ENCODE results near the gene ST3GAL2.
"Not testable (repeated sequence)": the region's sequence is repeated elsewhere in the genome, so short reads cannot be mapped to it uniquely, and the experiment has no call there.

Gene ST3GAL2

GRCh38 chr16:70349783-70350182 lies 89.1 kb downstream of the ST3GAL2 start:
- TF ChIP-seq SPI1 (IDR thresholded peaks at IDR 0.05; ENCODE audit: low read depth, low read length) (no peak), POLR2AphosphoS5 (IDR thresholded peaks at IDR 0.05; ENCODE audit: low read depth, low read length) (no peak), POU2F2 (IDR thresholded peaks at IDR 0.05; ENCODE audit: low read depth, low read length) (no peak), PAX5 (IDR thresholded peaks at IDR 0.05; ENCODE audit: insufficient read depth, low read length, severe bottlenecking) (no peak), POLR2A (IDR thresholded peaks at IDR 0.05; ENCODE audit: low read depth, low read length) (no peak), TAF1 (IDR thresholded peaks at IDR 0.05; ENCODE audit: low read depth, low read length) (no peak)
- FAIRE-seq (no peak), DNase-seq (ENCODE audit: insufficient read length, low spot score) (no peak)

- FAIRE-seq: no peak
- no peak for DNase-seq (ENCODE audit: insufficient read length, low spot score)
- TF ChIP-seq PAX5 (IDR thresholded peaks at IDR 0.05; ENCODE audit: insufficient read depth, low read length, severe bottlenecking): no peak
- TF ChIP-seq POU2F2 (IDR thresholded peaks at IDR 0.05; ENCODE audit: low read depth, low read length): no peak
- no peak for TF ChIP-seq SPI1 (IDR thresholded peaks at IDR 0.05; ENCODE audit: low read depth, low read length)
- TF ChIP-seq POLR2A (IDR thresholded peaks at IDR 0.05; ENCODE audit: low read depth, low read length): no peak
- TF ChIP-seq POLR2AphosphoS5 (IDR thresholded peaks at IDR 0.05; ENCODE audit: low read depth, low read length): no peak
- TF ChIP-seq TAF1 (IDR thresholded peaks at IDR 0.05; ENCODE audit: low read depth, low read length): no peak
Observed at GRCh38 chr16:70348991-70349390, 89.9 kb downstream of the ST3GAL2 start.

GRCh38 chr16:70345840-70346239 lies 93.1 kb downstream of the ST3GAL2 start:
- FAIRE-seq: no peak
- TF ChIP-seq POLR2A (IDR thresholded peaks at IDR 0.05; ENCODE audit: low read depth, low read length) (no peak), TAF1 (IDR thresholded peaks at IDR 0.05; ENCODE audit: low read depth, low read length) (no peak), SPI1 (IDR thresholded peaks at IDR 0.05; ENCODE audit: low read depth, low read length) (no peak), POU2F2 (IDR thresholded peaks at IDR 0.05; ENCODE audit: low read depth, low read length) (no peak), POLR2AphosphoS5 (IDR thresholded peaks at IDR 0.05; ENCODE audit: low read depth, low read length) (no peak), PAX5 (IDR thresholded peaks at IDR 0.05; ENCODE audit: insufficient read depth, low read length, severe bottlenecking) (no peak)
- no peak for DNase-seq (ENCODE audit: insufficient read length, low spot score)

- TF ChIP-seq TAF1 (IDR thresholded peaks at IDR 0.05; ENCODE audit: low read depth, low read length) (no peak), POU2F2 (IDR thresholded peaks at IDR 0.05; ENCODE audit: low read depth, low read length) (no peak), PAX5 (IDR thresholded peaks at IDR 0.05; ENCODE audit: insufficient read depth, low read length, severe bottlenecking) (no peak), POLR2AphosphoS5 (IDR thresholded peaks at IDR 0.05; ENCODE audit: low read depth, low read length) (no peak), SPI1 (IDR thresholded peaks at IDR 0.05; ENCODE audit: low read depth, low read length) (no peak), POLR2A (IDR thresholded peaks at IDR 0.05; ENCODE audit: low read depth, low read length) (no peak)
- FAIRE-seq (no peak), DNase-seq (ENCODE audit: insufficient read length, low spot score) (no peak)
Observed at GRCh38 chr16:70342016-70342415, 96.9 kb downstream of the ST3GAL2 start.

GRCh38 chr16:70341600-70341999 lies 97.3 kb downstream of the ST3GAL2 start:
- no peak for FAIRE-seq
- DNase-seq (ENCODE audit: insufficient read length, low spot score): no peak

GRCh38 chr16:70337814-70338213 lies 101.1 kb downstream of the ST3GAL2 start:
- FAIRE-seq: no peak
- no peak for DNase-seq (ENCODE audit: insufficient read length, low spot score)
- no peak for TF ChIP-seq POLR2AphosphoS5 (IDR thresholded peaks at IDR 0.05; ENCODE audit: low read depth, low read length)
- no peak for TF ChIP-seq POLR2A (IDR thresholded peaks at IDR 0.05; ENCODE audit: low read depth, low read length)
- no peak for TF ChIP-seq POU2F2 (IDR thresholded peaks at IDR 0.05; ENCODE audit: low read depth, low read length)
- TF ChIP-seq PAX5 (IDR thresholded peaks at IDR 0.05; ENCODE audit: insufficient read depth, low read length, severe bottlenecking): no peak
- TF ChIP-seq SPI1 (IDR thresholded peaks at IDR 0.05; ENCODE audit: low read depth, low read length): no peak
- TF ChIP-seq TAF1 (IDR thresholded peaks at IDR 0.05; ENCODE audit: low read depth, low read length): no peak

More at GRCh38 chr16:70341600-70341999, 97.3 kb downstream of the ST3GAL2 start:
- TF ChIP-seq SPI1 (IDR thresholded peaks at IDR 0.05; ENCODE audit: low read depth, low read length) (no peak), TAF1 (IDR thresholded peaks at IDR 0.05; ENCODE audit: low read depth, low read length) (no peak), POU2F2 (IDR thresholded peaks at IDR 0.05; ENCODE audit: low read depth, low read length) (no peak), POLR2A (IDR thresholded peaks at IDR 0.05; ENCODE audit: low read depth, low read length) (no peak), PAX5 (IDR thresholded peaks at IDR 0.05; ENCODE audit: insufficient read depth, low read length, severe bottlenecking) (no peak), POLR2AphosphoS5 (IDR thresholded peaks at IDR 0.05; ENCODE audit: low read depth, low read length) (no peak)

- not testable (repeated sequence) for DNase-seq (ENCODE audit: insufficient read length, low spot score)
- FAIRE-seq: peak; percentile 26
Observed at GRCh38 chr16:70332728-70333127, 106.2 kb downstream of the ST3GAL2 start.

- TF ChIP-seq POLR2AphosphoS5 (IDR thresholded peaks at IDR 0.05; ENCODE audit: low read depth, low read length) (no peak), SPI1 (IDR thresholded peaks at IDR 0.05; ENCODE audit: low read depth, low read length) (no peak), POLR2A (IDR thresholded peaks at IDR 0.05; ENCODE audit: low read depth, low read length) (no peak), TAF1 (IDR thresholded peaks at IDR 0.05; ENCODE audit: low read depth, low read length) (no peak), PAX5 (IDR thresholded peaks at IDR 0.05; ENCODE audit: insufficient read depth, low read length, severe bottlenecking) (no peak), POU2F2 (IDR thresholded peaks at IDR 0.05; ENCODE audit: low read depth, low read length) (no peak)
- FAIRE-seq (no peak), DNase-seq (ENCODE audit: insufficient read length, low spot score) (no peak)
Observed at GRCh38 chr16:70331588-70332358, 107.1 kb downstream of the ST3GAL2 start.

GRCh38 chr16:70331091-70331490 lies 107.8 kb downstream of the ST3GAL2 start:
- no peak for DNase-seq (ENCODE audit: insufficient read length, low spot score)
- FAIRE-seq: no peak
- TF ChIP-seq TAF1 (IDR thresholded peaks at IDR 0.05; ENCODE audit: low read depth, low read length) (no peak), PAX5 (IDR thresholded peaks at IDR 0.05; ENCODE audit: insufficient read depth, low read length, severe bottlenecking) (no peak), POU2F2 (IDR thresholded peaks at IDR 0.05; ENCODE audit: low read depth, low read length) (no peak), POLR2AphosphoS5 (IDR thresholded peaks at IDR 0.05; ENCODE audit: low read depth, low read length) (no peak), SPI1 (IDR thresholded peaks at IDR 0.05; ENCODE audit: low read depth, low read length) (no peak), POLR2A (IDR thresholded peaks at IDR 0.05; ENCODE audit: low read depth, low read length) (no peak)
